HepG2 (cell line): Measurements from ENCODE around the gene LRRC4C. TPM values are rescaled to one million over a fixed set of nuclear protein-coding genes. Genes with fewer than 3 reads are reported as not detected.

Experiments
- ATAC-seq: fragments of 200-7000 bp; cut with Tn5 transposase; 3 replicates; pipeline ENCODE4 v1.9.1; 2020; ENCODE audit warnings: mild to moderate bottlenecking, moderate library complexity
- BruUV-seq: library from RNA; stranded (reverse); fragments of 400-500 nt; replicated peaks from 2 replicates; lab custom pipeline; 2021; lab: Mats Ljungman, UMichigan
- CTCF ChIA-PET: fragments of 300-600 bp; formaldehyde crosslinking; extraction: SDS; loops from one replicate; lab custom pipeline; 2021; ENCODE audit warnings: low total read pairs, inconsistent platforms, low intra/inter-chr PET ratio; lab: Yijun Ruan, JAX
- POLR2A ChIA-PET: fragments of 350-600 bp; sonication (Branson Sonifier 250); formaldehyde crosslinking; loops from one replicate; lab custom pipeline; 2020; ENCODE audit warnings: antibody characterized with exemption, inconsistent platforms; lab: Yijun Ruan, JAX
- DNase-seq: peaks from one replicate; pipeline ENCODE4 v3.0.0-alpha.2; 2015; ENCODE audit warnings: low spot score
- FAIRE-seq: peaks from 3 replicates; lab custom pipeline; 2011; peaks lifted over from hg19 to GRCh38; lab: Jason Lieb, UNC
- H2AFZ ChIP-seq: one replicate; pipeline ENCODE4 v1.6.1; 2011; ENCODE audit warnings: low read length, inconsistent platforms
- H3K27ac ChIP-seq: fragments of 300-600 bp; 3 replicates; pipeline ENCODE4 v1.8.0; 2011; ENCODE audit warnings: mixed run types, mild to moderate bottlenecking, mixed read lengths, low read length, inconsistent platforms; ENCODE audit not compliant: insufficient read depth; ENCODE audit errors: extremely low read length
- H3K27me3 ChIP-seq, 2 experiments: fragments of 200-600 bp in 1 of 2; 2 replicates in 1 of 2; 3 replicates in 1 of 2; pipeline versions ENCODE4 v1.6.0 to v1.8.0; 2011; ENCODE audit warnings: low read length in 2 of 2, mild to moderate bottlenecking in 2 of 2, moderate library complexity in 2 of 2, inconsistent platforms in 1 of 2; ENCODE audit not compliant: insufficient read depth in 2 of 2, control insufficient read depth in 1 of 2
- H3K36me3 ChIP-seq, 2 experiments: fragments of 200-600 bp in 1 of 2; replicated peaks in 1 of 2; 2 replicates in 1 of 2; 3 replicates in 1 of 2; pipeline versions ENCODE4 v1.5.1 to v1.8.0; 2011; ENCODE audit warnings: low read length in 2 of 2, inconsistent platforms in 1 of 2; ENCODE audit not compliant: insufficient read depth in 2 of 2, control insufficient read depth in 1 of 2
- H3K4me1 ChIP-seq: 2 replicates; pipeline ENCODE4 v1.5.1; 2012; ENCODE audit warnings: low read length, inconsistent platforms; ENCODE audit not compliant: insufficient read depth
- H3K4me2 ChIP-seq: 2 replicates; pipeline ENCODE4 v1.6.0; 2011; ENCODE audit warnings: low read depth, low read length, inconsistent platforms
- H3K4me3 ChIP-seq, 3 experiments: fragments of 200-600 bp in 1 of 3; sonication (generic), shearing (Covaris generic) in 1 of 3; replicated peaks in 1 of 3; 2 replicates each; pipeline ENCODE4 v1.5.1; 2011 to 2016; ENCODE audit warnings: low read length in 3 of 3, inconsistent platforms in 2 of 3, low read depth in 2 of 3, mild to moderate bottlenecking in 2 of 3, control low read depth in 1 of 3, mixed read lengths in 1 of 3; ENCODE audit not compliant: insufficient read depth in 1 of 3
- H3K79me2 ChIP-seq: one replicate; pipeline ENCODE4 v1.6.1; 2011; ENCODE audit warnings: low read length, inconsistent platforms; ENCODE audit not compliant: insufficient read depth
- H3K9ac ChIP-seq: 2 replicates; pipeline ENCODE4 v1.6.0; 2011; ENCODE audit warnings: mild to moderate bottlenecking, low read depth, low read length, inconsistent platforms; ENCODE audit not compliant: insufficient read depth
- H3K9me3 ChIP-seq: 2 replicates; pipeline ENCODE4 v1.5.1; 2012; ENCODE audit warnings: mild to moderate bottlenecking, low read length
- H4K20me1 ChIP-seq: 2 replicates; pipeline ENCODE4 v1.6.0; 2011; ENCODE audit warnings: inconsistent platforms, mild to moderate bottlenecking, low read length, moderate library complexity; ENCODE audit not compliant: insufficient read depth
- CREB1 ChIP-seq, 2 experiments: fragments of 450-650 bp in 1 of 2; IDR thresholded peaks; 2 replicates each; pipeline ENCODE4 v1.6.1; 2016 to 2017; ENCODE audit warnings: control low read depth in 1 of 2, mild to moderate bottlenecking in 1 of 2, missing compliant biosample characterization in 1 of 2, missing genetic modification characterization in 1 of 2
- DNMT1 ChIP-seq: sonication (generic); formaldehyde crosslinking; IDR thresholded peaks from 2 replicates; pipeline ENCODE4 v1.5.1; 2020; ENCODE audit warnings: mild to moderate bottlenecking, missing genetic modification reagents
- DZIP1 ChIP-seq: sonication (generic); formaldehyde crosslinking; IDR thresholded peaks from 2 replicates; pipeline ENCODE4 v1.5.0; 2020; ENCODE audit warnings: mild to moderate bottlenecking, missing genetic modification reagents
- GABPA ChIP-seq, 2 experiments: IDR thresholded peaks; 2 replicates each; pipeline ENCODE4 v1.6.1; 2011 to 2016; ENCODE audit warnings: low read depth in 2 of 2, low read length in 1 of 2, missing biosample characterization in 1 of 2, missing genetic modification characterization in 1 of 2
- JDP2 ChIP-seq: sonication (generic); formaldehyde crosslinking; IDR thresholded peaks from 2 replicates; pipeline ENCODE4 v1.8.1; 2022; ENCODE audit warnings: missing genetic modification reagents, borderline replicate concordance
- NCOA2 ChIP-seq: sonication (generic); formaldehyde crosslinking; IDR thresholded peaks from 2 replicates; pipeline ENCODE4 v1.8.0; 2022; ENCODE audit warnings: inconsistent platforms
- ONECUT2 ChIP-seq: sonication (generic); formaldehyde crosslinking; IDR thresholded peaks from 2 replicates; pipeline ENCODE4 v1.4.0; 2020; ENCODE audit warnings: missing genetic modification reagents
- RBFOX2 ChIP-seq: fragments of 200-400 bp; formaldehyde crosslinking; IDR thresholded peaks from 2 replicates; pipeline ENCODE4 v1.6.1; 2017; ENCODE audit warnings: low read depth, mild to moderate bottlenecking, low read length
- SRF ChIP-seq: IDR thresholded peaks from 2 replicates; pipeline ENCODE4 v1.6.1; 2011; ENCODE audit warnings: mild to moderate bottlenecking, low read depth, low read length, moderate library complexity
- ZNF431 ChIP-seq: sonication (generic); formaldehyde crosslinking; IDR thresholded peaks from 2 replicates; pipeline ENCODE4 v1.9.0; 2022; ENCODE audit warnings: missing genetic modification reagents, low read depth, mild to moderate bottlenecking, borderline replicate concordance
- WGBS: methylation state at CpG from one replicate; pipeline ENCODE4 v1.1.6; 2017; ENCODE audit warnings: low lambda C conversion rate; 5-methylcytosine and 5-hydroxymethylcytosine counted together
- in situ Hi-C: cut with HindIII; loops from 2 replicates; pipeline ENCODE4 v1.10.0; 2017; ENCODE audit warnings: low pct_unique_long_range_greater_than_20kb; ENCODE audit not compliant: extremely low pct_ligation_motif_present
- intact Hi-C: fragments of 100-400 bp; cut with micrococcal nuclease; formaldehyde crosslinking; loops from one replicate; pipeline ENCODE4 v1.10.0; 2022; ENCODE audit not compliant: unreplicated experiment
- polyA plus RNA-seq, 8 experiments: library from polyadenylated mRNA; depleted of rRNA in 3 of 8; stranded (reverse) in 7 of 8; unstranded in 1 of 8; fragments of >200 nt; fragmentation: Illumina TruSeq in 4 of 8; extraction: Trizol in 4 of 8; gene quantifications; 2 replicates each; pipeline versions ENCODE4 v1.2.1 to v1.2.3, GENCODE V29; 2011 to 2016; ENCODE audit warnings: low read depth in 4 of 8, missing spikeins in 1 of 8, mixed read lengths in 1 of 8; ENCODE audit not compliant: insufficient read depth in 1 of 8
- total RNA-seq, 5 experiments: library from RNA; depleted of rRNA; stranded (reverse); fragments of >200 nt; fragmentation: Illumina TruSeq; extraction: Trizol; gene quantifications; 2 replicates each; pipeline ENCODE4 v1.2.3, GENCODE V29; 2016; ENCODE audit warnings: low read depth in 1 of 5
- TF ChIP-seq, protein P1 (sequence below): sonication (generic); formaldehyde crosslinking; IDR thresholded peaks from 2 replicates; pipeline ENCODE4 v1.4.0; 2020; ENCODE audit warnings: mild to moderate bottlenecking, missing genetic modification reagents
- TF ChIP-seq, protein P2 (sequence below): sonication (generic); formaldehyde crosslinking; IDR thresholded peaks from 2 replicates; pipeline ENCODE4 v1.4.0; 2020; ENCODE audit warnings: mild to moderate bottlenecking, missing genetic modification reagents
- TF ChIP-seq, protein P3 (sequence below): sonication (generic); formaldehyde crosslinking; IDR thresholded peaks from 2 replicates; pipeline ENCODE4 v1.5.1; 2020; ENCODE audit warnings: missing genetic modification reagents, mild to moderate bottlenecking, borderline replicate concordance

Gene LRRC4C
- total and polyA plus RNA-seq, 2 of the 13 experiments (the other 11 are each of a cell fraction or from before 2014, with no cell fraction given), result not detected

DNA sequence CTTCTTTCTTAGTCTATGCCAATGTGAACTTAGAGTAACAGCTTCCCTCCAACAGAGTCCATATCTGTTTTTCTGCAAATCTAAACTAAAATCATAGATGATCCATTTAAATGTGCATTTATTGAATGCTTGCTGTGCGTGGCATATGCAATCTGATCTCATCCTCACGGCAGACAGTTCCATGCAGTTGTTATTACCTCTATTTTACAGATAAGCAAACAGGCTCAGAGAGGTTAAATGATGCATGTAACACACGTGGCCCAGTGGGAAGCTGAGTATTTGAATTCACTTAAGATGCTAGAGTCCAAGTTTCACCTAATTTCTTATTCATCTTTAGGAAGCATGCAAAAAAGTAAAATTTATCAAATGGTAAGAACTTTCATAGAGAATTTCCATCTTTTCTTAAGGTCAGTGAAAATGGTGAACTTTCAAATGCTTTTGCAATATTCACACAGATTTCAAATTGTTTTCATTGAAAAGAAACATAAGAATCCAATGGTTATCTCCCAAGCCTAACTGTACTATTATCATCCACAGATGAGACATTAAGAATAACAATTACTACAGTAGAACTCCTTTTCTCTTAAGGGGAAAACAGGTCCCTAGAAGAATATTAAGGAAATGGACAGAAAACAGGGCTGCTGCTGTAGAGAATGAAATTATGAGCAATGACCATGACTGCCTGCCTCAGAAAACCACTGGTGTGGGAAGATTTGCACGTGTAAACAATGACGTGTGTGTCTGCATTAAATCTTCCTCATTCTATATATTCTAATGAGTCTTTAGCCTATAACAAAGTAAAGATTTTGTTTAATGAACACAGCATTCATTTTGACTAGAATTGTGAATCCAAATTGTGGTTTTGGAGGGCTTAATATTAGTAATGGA lies 1171.3 kb downstream of the LRRC4C start:
- Histone ChIP-seq H2AFZ (no peak overlapping the region), H3K36me3 (no peaks in the 10 kb centered on the region), H3K9ac (no peak overlapping the region), H3K27me3 (0 out of 5 replicates have a peak, but pooled peaks cover 0 to 3% of the 10 kb centered on the region in 2 experiments), H3K4me3 (no peak overlapping the region), H3K79me2 (no peaks in the 10 kb centered on the region), H3K27ac (no peak overlapping the region), H3K4me2 (no peak overlapping the region), H3K9me3 (no peaks in the 10 kb centered on the region), H3K4me1 (no peaks in the 10 kb centered on the region), H4K20me1 (no peaks in the 10 kb centered on the region)
- POLR2A ChIA-PET, result no interaction called here
- ATAC-seq (no peak), DNase-seq (no peak), FAIRE-seq (no peak)
- BruUV-seq, result no TSS peak
- intact Hi-C loops, result no loop called here
- CTCF ChIA-PET, result no interaction called here
- in situ Hi-C loops, result no loop called here
- 1% methylated on average over 5 of the region's 5 CpGs for WGBS
- TF ChIP-seq ONECUT2 (CRISPR knock-in tag) (no peak), DNMT1 (CRISPR knock-in tag) (no peak), NCOA2 (CRISPR knock-in tag) (no peak), JDP2 (CRISPR knock-in tag) (no peak), RBFOX2 (no peak), ZNF431 (no peak), DZIP1 (CRISPR knock-in tag) (no peak), SRF (no peak), CREB1 (IDR thresholded peaks at IDR 0.05) (no peak), CREB1 (CRISPR knock-in tag; IDR thresholded peaks at IDR 0.05) (no peak), GABPA (IDR thresholded peaks at IDR 0.05; ENCODE audit: low read depth, low read length) (no peak), GABPA (CRISPR knock-in tag; IDR thresholded peaks at IDR 0.05; ENCODE audit: low read depth) (no peak)
- TF ChIP-seq, protein P1, sequence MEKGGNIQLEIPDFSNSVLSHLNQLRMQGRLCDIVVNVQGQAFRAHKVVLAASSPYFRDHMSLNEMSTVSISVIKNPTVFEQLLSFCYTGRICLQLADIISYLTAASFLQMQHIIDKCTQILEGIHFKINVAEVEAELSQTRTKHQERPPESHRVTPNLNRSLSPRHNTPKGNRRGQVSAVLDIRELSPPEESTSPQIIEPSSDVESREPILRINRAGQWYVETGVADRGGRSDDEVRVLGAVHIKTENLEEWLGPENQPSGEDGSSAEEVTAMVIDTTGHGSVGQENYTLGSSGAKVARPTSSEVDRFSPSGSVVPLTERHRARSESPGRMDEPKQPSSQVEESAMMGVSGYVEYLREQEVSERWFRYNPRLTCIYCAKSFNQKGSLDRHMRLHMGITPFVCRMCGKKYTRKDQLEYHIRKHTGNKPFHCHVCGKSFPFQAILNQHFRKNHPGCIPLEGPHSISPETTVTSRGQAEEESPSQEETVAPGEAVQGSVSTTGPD (CRISPR knock-in tag), result no peak
- TF ChIP-seq, protein P2, sequence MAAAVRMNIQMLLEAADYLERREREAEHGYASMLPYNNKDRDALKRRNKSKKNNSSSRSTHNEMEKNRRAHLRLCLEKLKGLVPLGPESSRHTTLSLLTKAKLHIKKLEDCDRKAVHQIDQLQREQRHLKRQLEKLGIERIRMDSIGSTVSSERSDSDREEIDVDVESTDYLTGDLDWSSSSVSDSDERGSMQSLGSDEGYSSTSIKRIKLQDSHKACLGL (CRISPR knock-in tag), result no peak
- TF ChIP-seq, protein P3, sequence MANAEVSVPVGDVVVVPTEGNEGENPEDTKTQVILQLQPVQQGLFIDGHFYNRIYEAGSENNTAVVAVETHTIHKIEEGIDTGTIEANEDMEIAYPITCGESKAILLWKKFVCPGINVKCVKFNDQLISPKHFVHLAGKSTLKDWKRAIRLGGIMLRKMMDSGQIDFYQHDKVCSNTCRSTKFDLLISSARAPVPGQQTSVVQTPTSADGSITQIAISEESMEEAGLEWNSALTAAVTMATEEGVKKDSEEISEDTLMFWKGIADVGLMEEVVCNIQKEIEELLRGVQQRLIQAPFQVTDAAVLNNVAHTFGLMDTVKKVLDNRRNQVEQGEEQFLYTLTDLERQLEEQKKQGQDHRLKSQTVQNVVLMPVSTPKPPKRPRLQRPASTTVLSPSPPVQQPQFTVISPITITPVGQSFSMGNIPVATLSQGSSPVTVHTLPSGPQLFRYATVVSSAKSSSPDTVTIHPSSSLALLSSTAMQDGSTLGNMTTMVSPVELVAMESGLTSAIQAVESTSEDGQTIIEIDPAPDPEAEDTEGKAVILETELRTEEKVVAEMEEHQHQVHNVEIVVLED (CRISPR knock-in tag), result no peak
